ENCODE measurements around the gene USP34.

- TF ChIP-seq CTCF (IDR thresholded peaks at IDR 0.05; ENCODE audit: control extremely low read depth in 1 of 3, insufficient read depth in 1 of 3, low read depth in 1 of 3, low read length in 3 of 3) (no peak), USF2 (IDR thresholded peaks at IDR 0.05; ENCODE audit: low read length) (no peak), SP1 (IDR thresholded peaks at IDR 0.05; ENCODE audit: low read depth, low read length) (no peak), POLR2A (IDR thresholded peaks at IDR 0.05; ENCODE audit: control extremely low read depth in 1 of 2, low read depth in 2 of 2, low read length in 2 of 2) (no peak), JUN (IDR thresholded peaks at IDR 0.05; ENCODE audit: low read depth, low read length) (no peak), POLR2AphosphoS5 (IDR thresholded peaks at IDR 0.05; ENCODE audit: low read depth, low read length) (no peak), GTF2F1 (IDR thresholded peaks at IDR 0.05; ENCODE audit: borderline replicate concordance, low read depth, low read length) (no peak), ZNF274 (IDR thresholded peaks at IDR 0.05; ENCODE audit: borderline replicate concordance, extremely low read depth, low read length) (no peak), RAD21 (IDR thresholded peaks at IDR 0.05 in 1 of 2, conservative IDR thresholded peaks at IDR 0.05 in 1 of 2; ENCODE audit: low read depth in 2 of 2, low read length in 2 of 2) (no peak), GABPA (IDR thresholded peaks at IDR 0.05; ENCODE audit: borderline replicate concordance, insufficient read depth, low read length) (no peak)
Measured at GRCh38 chr2:61469424-61470121, 1.3 kb downstream of the USP34 start.

All from H1 (cell line).